H9 (cell line): ENCODE results near the gene GAL3ST2. TPM values are rescaled to one million over a fixed set of nuclear protein-coding genes. Genes with fewer than 3 reads are reported as not detected.

Source experiments
- DNase-seq: peaks from one replicate; pipeline ENCODE4 v3.0.0-alpha.2; 2017
- H2AFZ ChIP-seq: one replicate; pipeline ENCODE4 v1.6.1; 2013; ENCODE audit warnings: mild to moderate bottlenecking, low read length, control low read depth, moderate library complexity
- H2AK5ac ChIP-seq: 2 replicates; pipeline ENCODE4 v1.6.1; 2013; ENCODE audit warnings: low read length, control low read depth, mixed read lengths; ENCODE audit not compliant: insufficient read length
- H2BK120ac ChIP-seq: one replicate; pipeline ENCODE4 v1.6.1; 2013; ENCODE audit warnings: low read depth, mild to moderate bottlenecking, low read length, control low read depth, inconsistent platforms; ENCODE audit not compliant: poor library complexity, severe bottlenecking
- H2BK12ac ChIP-seq: 2 replicates; pipeline ENCODE4 v1.6.1; 2013; ENCODE audit warnings: low read length, control low read depth, mixed read lengths, low read depth; ENCODE audit not compliant: insufficient read length
- H2BK15ac ChIP-seq: 2 replicates; pipeline ENCODE4 v1.6.1; 2013; ENCODE audit warnings: low read depth, low read length, control low read depth
- H2BK20ac ChIP-seq: one replicate; pipeline ENCODE4 v1.6.1; 2013; ENCODE audit warnings: low read depth, mild to moderate bottlenecking, low read length, control low read depth, inconsistent platforms; ENCODE audit not compliant: poor library complexity, severe bottlenecking
- H2BK5ac ChIP-seq: 2 replicates; pipeline ENCODE4 v1.6.1; 2013; ENCODE audit warnings: low read length, control low read depth, mixed read lengths; ENCODE audit not compliant: insufficient read length
- H3K14ac ChIP-seq: 2 replicates; pipeline ENCODE4 v1.6.1; 2013; ENCODE audit warnings: low read length, control low read depth; ENCODE audit not compliant: insufficient read depth
- H3K18ac ChIP-seq: 2 replicates; pipeline ENCODE4 v1.6.1; 2013; ENCODE audit warnings: low read depth, mild to moderate bottlenecking, mixed read lengths, low read length, control low read depth; ENCODE audit not compliant: insufficient read length
- H3K23ac ChIP-seq: 2 replicates; pipeline ENCODE4 v1.6.1; 2013; ENCODE audit warnings: low read length, control low read depth, mixed read lengths, low read depth; ENCODE audit not compliant: insufficient read length
- H3K23me2 ChIP-seq: 2 replicates; pipeline ENCODE4 v1.6.1; 2013; ENCODE audit warnings: low read depth, mild to moderate bottlenecking, mixed read lengths, low read length, control low read depth; ENCODE audit not compliant: insufficient read length, poor library complexity, severe bottlenecking
- H3K27ac ChIP-seq: 2 replicates; pipeline ENCODE4 v1.5.1; 2013; ENCODE audit warnings: low read length, control low read depth, mixed read lengths, low read depth; ENCODE audit not compliant: insufficient read length
- H3K27me3 ChIP-seq: 2 replicates; pipeline ENCODE4 v1.6.1; 2013; ENCODE audit warnings: low read length, control low read depth, inconsistent platforms; ENCODE audit not compliant: insufficient read depth
- H3K4ac ChIP-seq: 2 replicates; pipeline ENCODE4 v1.6.1; 2013; ENCODE audit warnings: low read depth, mild to moderate bottlenecking, control low read depth, inconsistent platforms, low read length, moderate library complexity
- H3K4me1 ChIP-seq: 2 replicates; pipeline ENCODE4 v1.6.1; 2013; ENCODE audit warnings: low read length, control low read depth, inconsistent platforms; ENCODE audit not compliant: insufficient read depth
- H3K4me2 ChIP-seq: 2 replicates; pipeline ENCODE4 v1.6.1; 2013; ENCODE audit warnings: low read length, control low read depth, mixed read lengths; ENCODE audit not compliant: insufficient read length, insufficient read depth
- H3K56ac ChIP-seq: 2 replicates; pipeline ENCODE4 v1.6.1; 2013; ENCODE audit warnings: low read depth, mild to moderate bottlenecking, mixed read lengths, low read length, control low read depth; ENCODE audit not compliant: insufficient read length
- H3K79me1 ChIP-seq: 2 replicates; pipeline ENCODE4 v1.6.1; 2013; ENCODE audit warnings: low read depth, mild to moderate bottlenecking, moderate library complexity, low read length, control low read depth, inconsistent platforms; ENCODE audit not compliant: insufficient read depth, poor library complexity, severe bottlenecking
- H3K79me2 ChIP-seq: 2 replicates; pipeline ENCODE4 v1.6.1; 2013; ENCODE audit warnings: low read length, control low read depth, inconsistent platforms; ENCODE audit not compliant: insufficient read depth
- H3K9ac ChIP-seq: 2 replicates; pipeline ENCODE4 v1.6.1; 2013; ENCODE audit warnings: low read length, control low read depth, mixed read lengths; ENCODE audit not compliant: insufficient read length; ENCODE audit errors: extremely low read depth
- H3K9me3 ChIP-seq: one replicate; pipeline ENCODE4 v1.6.1; 2013; ENCODE audit warnings: low read depth, low read length, inconsistent platforms; ENCODE audit not compliant: control insufficient read depth
- H3T11ph ChIP-seq: one replicate; pipeline ENCODE4 v1.6.1; 2013; ENCODE audit warnings: mild to moderate bottlenecking, low read length, control low read depth, inconsistent platforms
- H4K20me1 ChIP-seq: one replicate; pipeline ENCODE4 v1.6.1; 2013; ENCODE audit not compliant: control insufficient read depth, insufficient read length, insufficient read depth
- H4K5ac ChIP-seq: 2 replicates; pipeline ENCODE4 v1.6.1; 2013; ENCODE audit warnings: low read depth, mild to moderate bottlenecking, mixed read lengths, low read length, control low read depth; ENCODE audit not compliant: insufficient read length
- H4K8ac ChIP-seq: replicated peaks from 2 replicates; pipeline ENCODE4 v1.6.1; 2013; ENCODE audit warnings: low read length, control low read depth, mixed read lengths, low read depth; ENCODE audit not compliant: insufficient read length
- H4K91ac ChIP-seq: 2 replicates; pipeline ENCODE4 v1.6.1; 2013; ENCODE audit warnings: low read depth, mild to moderate bottlenecking, moderate library complexity, mixed read lengths, low read length, control low read depth; ENCODE audit not compliant: insufficient read length
- H3K27ac Mint-ChIP-seq, 3 experiments: 2 replicates in 2 of 3; 3 replicates in 1 of 3; pipeline ENCODE4 v1.8.0; 2020 to 2021; ENCODE audit warnings: mixed read lengths in 3 of 3, mild to moderate bottlenecking in 1 of 3, moderate library complexity in 1 of 3
- H3K27me3 Mint-ChIP-seq: 2 replicates; pipeline ENCODE4 v1.8.0; 2021; ENCODE audit warnings: low read depth, mild to moderate bottlenecking, moderate library complexity, mixed read lengths
- H3K36me3 Mint-ChIP-seq, 3 experiments: 2 replicates in 2 of 3; 3 replicates in 1 of 3; pipeline ENCODE4 v1.8.0; 2020 to 2021; ENCODE audit warnings: low read depth in 3 of 3, mixed read lengths in 3 of 3; ENCODE audit not compliant: insufficient read depth in 1 of 3
- H3K4me1 Mint-ChIP-seq, 2 experiments: 2 replicates each; pipeline ENCODE4 v1.8.0; 2020; ENCODE audit warnings: mixed read lengths in 2 of 2
- H3K4me3 Mint-ChIP-seq, 2 experiments: 2 replicates in 1 of 2; 3 replicates in 1 of 2; pipeline ENCODE4 v1.8.0; 2020 to 2021; ENCODE audit warnings: mild to moderate bottlenecking in 2 of 2, mixed read lengths in 2 of 2, moderate library complexity in 1 of 2
- H3K9me3 Mint-ChIP-seq, 2 experiments: 2 replicates in 1 of 2; 3 replicates in 1 of 2; pipeline ENCODE4 v1.8.0; 2020; ENCODE audit warnings: mild to moderate bottlenecking in 2 of 2, mixed read lengths in 2 of 2, moderate library complexity in 1 of 2
- WGBS: extraction: QIAGEN DNeasy Blood & Tissue Kit; methylation state at CpG from one replicate; pipeline ENCODE4 v1.1.7; 2013; ENCODE audit warnings: missing lambda C conversion rate, low lambda C conversion rate, mixed read lengths; ENCODE audit not compliant: insufficient read length; ENCODE audit errors: extremely low coverage; 5-methylcytosine and 5-hydroxymethylcytosine counted together
- total RNA-seq: library from RNA; stranded (reverse); gene quantifications from 2 replicates; pipeline ENCODE4 v1.2.1, GENCODE V29; 2021
- TF ChIP-seq, protein P1 (sequence below): fragments of 200-600 bp; sonication (generic); conservative IDR thresholded peaks from 3 replicates; pipeline ENCODE4 v1.8.0; 2021; ENCODE audit warnings: antibody characterized with exemption, mild to moderate bottlenecking

GAL3ST2 gene
- total RNA-seq, 1 experiment from 2014 or later = 0.33 TPM

GRCh38 chr2:241733391-241734207 is 43.0 kb upstream of the GAL3ST2 start:
- Histone ChIP-seq H2BK120ac (no peak overlapping the region), H3K27ac (no peak overlapping the region)

More at GRCh38 chr2:241733391-241734207, 43.0 kb upstream of the GAL3ST2 start:
- Histone ChIP-seq H2AK5ac (no peak overlapping the region), H3K9me3 (no peaks in the 10 kb centered on the region), H3K4me2 (peak overlapping the region; percentile 41), H3K23me2 (peaks cover 12% of the 10 kb centered on the region), H2BK15ac (no peak overlapping the region), H4K8ac (no peak overlapping the region), H3K79me1 (no peaks in the 10 kb centered on the region), H4K91ac (no peak overlapping the region), H3K23ac (no peak overlapping the region), H2AFZ (no peak overlapping the region), H3K14ac (no peak overlapping the region; the same call in 1 of the 2 replicates), H2BK20ac (no peak overlapping the region), H3K56ac (no peak overlapping the region), H2BK5ac (no peak overlapping the region), H3T11ph (no peak overlapping the region), H3K9ac (no peak overlapping the region), H2BK12ac (no peak overlapping the region), H3K18ac (no peak overlapping the region), H3K27me3 (no peaks in the 10 kb centered on the region), H3K79me2 (no peaks in the 10 kb centered on the region), H4K20me1 (peaks cover 7% of the 10 kb centered on the region), H4K5ac (no peak overlapping the region), H3K4ac (no peak overlapping the region), H3K4me1 (no peaks in the 10 kb centered on the region)
- Mint-ChIP-seq H3K27me3 (peaks cover 23% of the 10 kb centered on the region), H3K9me3 (no peaks in the 10 kb centered on the region), H3K27ac (no peak overlapping the region), H3K4me1 (0 out of 4 replicates have a peak, but pooled peaks cover 2 to 5% of the 10 kb centered on the region in 2 experiments), H3K4me3 (peak overlapping the region; percentile 47 to 76), H3K36me3 (peaks cover 0 to 6% (median 4%) of the 10 kb centered on the region in 3 experiments; a peak in 2 of 7 replicates)
- TF ChIP-seq, protein P1, sequence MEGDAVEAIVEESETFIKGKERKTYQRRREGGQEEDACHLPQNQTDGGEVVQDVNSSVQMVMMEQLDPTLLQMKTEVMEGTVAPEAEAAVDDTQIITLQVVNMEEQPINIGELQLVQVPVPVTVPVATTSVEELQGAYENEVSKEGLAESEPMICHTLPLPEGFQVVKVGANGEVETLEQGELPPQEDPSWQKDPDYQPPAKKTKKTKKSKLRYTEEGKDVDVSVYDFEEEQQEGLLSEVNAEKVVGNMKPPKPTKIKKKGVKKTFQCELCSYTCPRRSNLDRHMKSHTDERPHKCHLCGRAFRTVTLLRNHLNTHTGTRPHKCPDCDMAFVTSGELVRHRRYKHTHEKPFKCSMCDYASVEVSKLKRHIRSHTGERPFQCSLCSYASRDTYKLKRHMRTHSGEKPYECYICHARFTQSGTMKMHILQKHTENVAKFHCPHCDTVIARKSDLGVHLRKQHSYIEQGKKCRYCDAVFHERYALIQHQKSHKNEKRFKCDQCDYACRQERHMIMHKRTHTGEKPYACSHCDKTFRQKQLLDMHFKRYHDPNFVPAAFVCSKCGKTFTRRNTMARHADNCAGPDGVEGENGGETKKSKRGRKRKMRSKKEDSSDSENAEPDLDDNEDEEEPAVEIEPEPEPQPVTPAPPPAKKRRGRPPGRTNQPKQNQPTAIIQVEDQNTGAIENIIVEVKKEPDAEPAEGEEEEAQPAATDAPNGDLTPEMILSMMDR = no peak
- WGBS = no CpG with 5 or more reads among the region's 23 CpGs
- no peak for DNase-seq
